HG03064 (cell line): Measurements from ENCODE around the gene POLN.

Experiments used
- ATAC-seq: cut with Tn5 transposase; IDR thresholded peaks from one replicate; pipeline ENCODE4 v1.9.1; 2021; ENCODE audit warnings: low read depth; ENCODE audit not compliant: unreplicated experiment

The POLN gene

DNA sequence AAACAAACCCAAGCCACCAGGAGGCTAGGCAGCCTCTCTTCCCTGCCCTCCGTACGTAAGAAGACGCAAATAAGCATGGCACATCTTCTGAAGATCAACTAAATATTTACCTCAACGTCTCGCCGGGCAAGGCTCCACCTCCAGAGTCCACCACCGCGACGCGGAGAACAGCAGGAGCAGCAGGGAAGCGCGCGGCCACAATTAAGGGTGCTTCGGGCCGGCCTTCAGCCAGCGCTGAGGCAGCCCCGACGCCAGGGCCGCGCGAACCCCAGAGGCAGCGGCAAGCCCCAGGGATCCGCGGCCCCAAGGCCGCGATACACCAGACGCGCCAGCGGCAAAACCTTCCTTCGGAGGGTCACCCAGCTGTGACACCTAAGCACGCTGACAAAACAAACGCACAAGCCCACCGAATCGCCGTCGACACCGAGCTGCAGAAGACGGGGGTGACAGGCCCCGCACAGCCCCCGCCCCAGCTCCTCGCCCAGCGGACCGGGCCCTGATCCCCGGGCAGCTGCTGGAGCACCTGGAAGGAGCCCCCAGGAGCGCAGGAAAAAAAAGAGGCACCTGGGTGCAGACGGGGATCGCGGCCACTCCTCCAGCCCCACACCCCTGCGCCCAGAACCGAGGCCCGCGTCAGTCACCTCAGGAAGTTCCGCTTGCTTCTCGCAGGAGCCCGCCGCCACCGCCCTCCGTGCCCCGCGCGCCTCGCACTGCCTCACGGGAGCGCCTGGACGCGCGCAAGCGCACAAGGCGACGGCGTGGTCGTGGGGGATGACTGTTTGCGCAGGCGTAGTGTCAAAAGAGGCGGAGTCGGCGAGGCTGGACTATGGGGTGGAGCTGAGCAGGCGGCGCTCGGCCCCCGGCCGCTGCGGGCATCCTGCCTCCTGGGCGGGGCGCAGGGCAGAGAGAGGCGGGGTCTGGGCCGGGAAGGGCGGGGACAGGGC, at the start of gene POLN, which contains the start of gene HAUS3:
Gene POLN (minus strand): TSS at position 712 of the 944 bp plus-strand sequence. CDS start 12,890 bp downstream, outside the sequence.
Gene HAUS3 (minus strand): TSS at position 712 of the 944 bp plus-strand sequence. CDS start 1,175 bp downstream, outside the sequence.
- ATAC-seq: peak; percentile 80

DNA sequence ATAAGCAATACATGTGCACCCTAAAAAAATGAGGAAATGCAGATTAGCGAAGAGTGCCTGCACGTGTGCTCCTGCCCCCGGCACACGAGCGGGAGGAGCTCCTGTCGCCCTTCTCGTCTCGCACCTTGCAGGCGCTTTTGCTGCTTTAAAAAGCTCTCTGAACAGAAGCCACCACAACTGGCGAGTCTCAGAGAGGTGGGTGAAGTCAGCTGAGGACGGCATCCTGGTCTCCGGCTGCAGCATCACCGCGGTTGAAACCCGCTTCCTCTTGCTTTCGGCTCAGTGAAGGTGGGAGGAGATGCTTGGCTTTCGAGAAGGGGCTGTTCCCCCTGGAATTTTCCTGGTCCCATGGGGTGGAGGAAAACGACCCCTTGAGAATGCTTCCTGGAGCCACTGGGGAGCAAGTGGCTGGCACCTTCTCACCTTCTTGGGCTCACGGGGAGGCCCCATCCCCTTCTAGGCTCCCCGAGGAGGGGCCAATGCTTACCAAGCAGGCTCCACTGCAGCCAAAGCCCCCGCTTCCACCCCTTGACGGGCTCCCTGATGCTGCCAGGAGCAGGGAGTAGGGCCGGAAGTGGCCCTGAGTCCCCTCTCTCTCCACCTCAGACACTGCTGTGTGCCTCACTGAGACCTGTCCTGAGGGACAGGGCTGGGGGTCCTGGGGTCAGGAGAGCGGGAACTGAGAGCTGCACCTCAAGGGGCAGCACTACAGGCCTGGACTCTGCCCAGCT, 49.2 kb upstream of the POLN start:
- no peak for ATAC-seq

GRCh38 chr4:2290488-2290887, 48.6 kb upstream of the POLN start:
- ATAC-seq: no peak

- no peak for ATAC-seq
Observed at GRCh38 chr4:2289955-2290333, 48.0 kb upstream of the POLN start.

GRCh38 chr4:2289311-2289954, 47.5 kb upstream of the POLN start:
- no peak for ATAC-seq

DNA sequence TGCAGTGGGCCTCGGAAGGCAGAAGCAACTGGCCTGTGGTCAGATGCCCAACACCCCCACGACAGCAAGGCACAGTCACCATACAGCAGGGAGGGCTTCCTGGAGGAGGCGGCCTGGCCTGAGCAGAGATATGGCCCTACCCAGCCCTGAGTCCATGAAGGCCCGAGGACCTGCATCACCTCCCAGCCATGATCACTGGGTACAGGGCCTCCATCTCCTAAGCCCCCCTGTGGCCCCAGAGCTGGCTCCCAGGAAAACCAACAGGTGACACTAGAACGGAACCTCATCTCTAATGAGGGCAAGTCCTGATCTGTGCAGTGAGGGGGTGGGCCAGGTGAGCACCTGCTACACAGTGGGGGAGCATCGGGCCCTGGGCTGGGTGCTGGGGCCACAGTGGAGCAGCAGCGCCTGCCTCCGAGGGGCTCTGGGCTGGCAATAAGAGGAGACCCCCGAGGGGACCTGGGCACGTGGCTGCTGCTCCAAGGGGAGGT, 46.2 kb upstream of the POLN start:
- no peak for ATAC-seq

DNA sequence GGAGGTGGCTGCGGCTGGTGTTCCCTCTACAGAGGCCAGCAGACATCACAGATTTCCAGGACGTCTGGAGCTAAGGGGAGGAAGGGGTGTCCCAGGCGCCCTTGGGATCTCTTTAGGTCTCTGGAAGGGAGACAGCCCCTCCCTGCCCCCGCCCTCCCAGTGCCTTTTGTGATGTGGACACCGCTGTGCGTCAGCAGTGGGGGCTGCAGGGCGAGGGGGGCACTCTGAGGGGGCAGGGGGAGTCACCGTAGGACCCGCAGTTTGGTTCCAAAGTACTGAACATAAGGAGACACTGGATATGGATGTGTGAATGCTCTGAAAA, 45.6 kb upstream of the POLN start:
- ATAC-seq: no peak

GRCh38 chr4:2286904-2287593, 45.1 kb upstream of the POLN start:
- ATAC-seq: no peak

- no peak for ATAC-seq
Observed at GRCh38 chr4:2285613-2286381, 43.9 kb upstream of the POLN start.

GRCh38 chr4:2284934-2285612, 43.2 kb upstream of the POLN start:
- ATAC-seq: no peak

DNA sequence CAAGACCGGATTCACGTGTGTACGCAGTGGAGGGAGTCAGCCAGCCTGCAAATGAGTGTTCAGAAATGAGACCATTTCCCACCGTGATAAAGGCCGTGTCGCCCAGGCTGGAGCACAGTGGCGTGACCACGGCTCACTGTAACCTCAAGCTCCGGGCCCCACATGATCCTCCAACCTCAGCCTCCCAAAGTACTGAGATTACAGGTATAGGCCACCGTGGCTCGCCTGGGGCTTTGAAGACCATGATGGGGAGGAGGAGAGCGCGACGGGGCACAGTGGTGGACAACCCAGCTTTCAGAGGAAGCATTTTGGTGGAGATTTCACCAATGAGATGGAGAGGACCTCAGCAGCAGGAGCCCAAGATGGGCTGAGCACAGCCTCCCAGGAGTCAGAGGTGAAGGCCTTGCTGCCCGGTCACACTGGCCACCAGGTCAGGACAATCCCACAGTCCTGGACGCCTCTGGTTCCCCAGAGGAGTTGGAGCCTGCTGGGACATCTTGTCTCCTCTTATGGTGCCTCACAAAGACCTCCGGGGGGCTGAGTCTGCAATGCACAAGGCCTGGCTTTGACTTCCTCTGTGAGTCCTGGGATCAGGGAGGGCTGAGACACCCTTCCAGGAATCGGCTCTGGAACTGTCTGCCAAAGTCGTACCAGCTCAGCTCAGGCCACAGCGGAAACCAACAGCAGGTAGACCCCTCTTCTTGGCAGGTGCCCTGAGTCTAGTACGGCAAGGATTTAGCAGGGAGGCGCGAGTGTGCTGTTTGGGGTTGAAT, 42.4 kb upstream of the POLN start:
- ATAC-seq: no peak

DNA sequence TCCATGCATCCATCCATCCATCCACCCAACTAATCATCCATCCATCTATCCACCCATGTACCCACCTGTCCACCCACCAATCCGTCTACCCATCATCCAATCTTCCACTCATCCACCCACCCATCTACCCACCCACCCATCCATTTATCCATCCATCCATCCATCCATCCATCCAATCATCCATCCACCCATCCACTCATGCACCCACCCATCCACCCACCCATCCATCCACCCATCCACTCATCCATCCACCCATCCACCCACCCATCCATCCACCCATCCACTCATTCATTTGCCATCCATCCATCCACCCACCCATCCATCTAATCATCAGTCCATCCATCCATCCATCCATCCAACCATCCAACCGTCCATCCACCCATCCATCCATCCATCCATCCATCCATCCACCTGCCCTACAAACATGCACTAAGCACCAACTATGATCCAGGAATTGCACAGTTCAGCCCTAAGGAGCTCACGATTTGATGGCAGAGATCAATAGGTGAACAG, 41.3 kb upstream of the POLN start:
- no peak for ATAC-seq

DNA sequence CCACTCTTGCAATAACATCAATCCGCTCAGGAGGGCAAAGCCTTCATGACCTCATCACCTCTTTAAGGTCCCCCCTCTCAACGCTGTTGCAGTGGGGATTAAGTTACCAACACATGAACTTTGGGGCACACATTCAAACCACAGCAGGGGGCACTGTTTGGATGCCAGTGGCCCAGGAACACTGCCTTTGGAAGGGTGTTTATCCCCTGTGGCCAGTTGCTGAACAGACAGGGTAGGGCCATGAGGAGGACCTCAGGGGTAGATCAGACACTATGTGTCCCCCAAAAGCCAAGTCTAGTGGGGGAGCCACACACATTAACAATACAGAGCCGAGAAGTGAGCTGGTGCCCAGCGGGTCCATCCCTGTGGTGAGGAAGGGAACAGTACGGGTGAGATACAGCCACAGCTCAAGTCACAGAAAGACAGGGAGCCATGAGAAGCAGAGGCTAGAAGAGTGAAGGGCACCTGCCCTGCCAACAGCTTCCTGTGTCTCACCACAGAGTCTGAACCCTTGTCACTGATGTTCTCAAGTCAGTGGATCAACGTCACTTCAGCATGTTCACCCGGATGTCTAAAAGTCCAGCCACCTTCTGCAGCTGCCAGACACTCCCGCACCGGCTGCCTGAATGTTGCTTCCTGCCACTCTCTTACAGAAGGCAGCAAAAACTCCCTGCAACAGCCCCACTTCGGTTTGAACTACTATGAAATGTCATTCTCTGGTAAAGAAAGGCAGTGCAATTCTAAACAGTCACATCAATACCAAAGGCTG, 39.8 kb upstream of the POLN start:
- ATAC-seq: peak; percentile 93

- no peak for ATAC-seq
Observed at GRCh38 chr4:2280531-2281300, 38.8 kb upstream of the POLN start.

GRCh38 chr4:2277956-2278355, 36.0 kb upstream of the POLN start:
- no peak for ATAC-seq

- ATAC-seq: no peak
Observed at GRCh38 chr4:2276581-2277325, 34.8 kb upstream of the POLN start.
